Stomach smooth muscle (tissue), 2 donors: ENCODE measurements around the gene MEIS1.

Experiments used
- H3K27ac ChIP-seq: one replicate; pipeline ENCODE4 v1.7.0; 2013; ENCODE audit warnings: mild to moderate bottlenecking, low read length, inconsistent platforms
- H3K27me3 ChIP-seq, 2 donors: one replicate each; pipeline ENCODE4 v1.7.0; 2013; ENCODE audit warnings: low read length in 2 of 2; ENCODE audit not compliant: insufficient read depth in 2 of 2, control insufficient read depth in 1 of 2
- H3K36me3 ChIP-seq, 2 donors: one replicate each; pipeline ENCODE4 v1.7.0; 2013; ENCODE audit warnings: low read length in 2 of 2; ENCODE audit not compliant: control insufficient read depth in 2 of 2, insufficient read depth in 2 of 2
- H3K4me1 ChIP-seq: one replicate; pipeline ENCODE4 v1.7.0; 2013; ENCODE audit warnings: low read length; ENCODE audit not compliant: control insufficient read depth, insufficient read depth
- H3K4me3 ChIP-seq, 2 donors: one replicate each; pipeline ENCODE4 v1.7.0; 2013; ENCODE audit warnings: low read length in 2 of 2
- H3K9ac ChIP-seq, 2 donors: one replicate each; pipeline ENCODE4 v1.7.0; 2013; ENCODE audit warnings: low read length in 2 of 2, mild to moderate bottlenecking in 1 of 2
- H3K9me3 ChIP-seq, 2 donors: one replicate each; pipeline ENCODE4 v1.7.0; 2013; ENCODE audit warnings: low read length in 2 of 2; ENCODE audit not compliant: control insufficient read depth in 2 of 2
- donor health status: healthy.
- donor health status: Pancreatic carcinoma.

The MEIS1 gene

DNA sequence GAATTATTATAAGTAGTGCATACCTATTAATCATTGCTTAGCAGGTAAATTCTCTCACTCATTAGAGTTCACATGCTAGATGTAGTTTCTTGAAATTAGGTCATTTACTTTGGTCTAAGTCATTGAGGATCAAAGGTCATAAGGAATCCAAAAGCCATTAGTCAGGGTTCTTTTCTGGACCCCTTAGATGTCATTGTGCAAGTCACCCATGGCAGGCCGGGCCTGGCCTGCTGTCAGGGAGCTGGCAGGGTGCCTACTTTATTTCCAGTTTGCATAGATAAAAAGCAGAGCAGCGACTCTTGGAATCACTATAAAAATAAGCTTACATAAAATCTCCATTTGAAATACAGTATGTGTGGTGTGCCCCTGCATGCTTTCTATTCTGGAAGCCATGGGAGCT is 91.3 kb downstream of the MEIS1 start:
- Histone ChIP-seq H3K27me3 (no peaks in the 10 kb centered on the region), H3K9ac (no peak overlapping the region), H3K36me3 (peaks cover 16 to 18% of the 10 kb centered on the region in 2 donors), H3K4me3 (no peak overlapping the region), H3K27ac (no peak overlapping the region), H3K9me3 (no peaks in the 10 kb centered on the region), H3K4me1 (peaks cover 42% of the 10 kb centered on the region)

DNA sequence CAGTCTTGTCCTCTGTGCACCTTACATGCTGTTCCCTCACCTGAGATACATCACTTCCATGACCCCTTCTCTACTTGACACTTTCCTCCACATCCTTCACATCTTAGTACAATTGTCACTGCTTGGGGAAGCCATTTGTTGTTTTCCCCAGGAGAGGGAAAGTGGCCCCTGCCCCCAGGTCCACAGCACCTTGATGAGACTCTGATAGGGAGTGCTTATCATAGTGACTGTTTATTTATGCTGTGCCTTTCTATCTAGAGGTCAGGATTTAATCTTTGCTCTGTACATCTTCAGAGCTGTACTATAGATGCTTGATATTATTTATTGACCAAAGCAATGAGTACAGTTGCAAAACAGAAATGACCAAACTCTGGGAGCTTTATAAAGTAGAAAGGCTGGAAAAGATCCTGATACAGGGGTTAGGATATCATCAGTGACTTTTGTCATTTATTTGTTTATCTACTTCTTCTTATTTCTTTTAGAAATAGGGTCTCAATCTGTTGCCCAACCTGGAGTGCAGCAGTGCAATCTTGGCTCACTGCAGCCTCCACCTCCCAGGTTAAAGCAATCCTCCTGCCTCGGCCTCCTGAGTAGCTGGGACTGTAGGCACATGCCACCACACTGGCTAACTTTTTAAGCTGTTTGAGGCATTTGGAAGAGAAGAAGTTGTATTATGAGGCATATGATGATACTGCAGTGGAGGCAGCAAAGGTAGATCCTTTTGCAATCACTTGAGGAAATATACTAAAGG is 94.2 kb downstream of the MEIS1 start:
- Histone ChIP-seq H3K4me3 (no peak overlapping the region), H3K9me3 (no peaks in the 10 kb centered on the region), H3K4me1 (peaks cover 37% of the 10 kb centered on the region), H3K36me3 (peaks cover 16 to 18% of the 10 kb centered on the region in 2 donors), H3K9ac (no peak overlapping the region), H3K27ac (no peak overlapping the region), H3K27me3 (no peaks in the 10 kb centered on the region)

DNA sequence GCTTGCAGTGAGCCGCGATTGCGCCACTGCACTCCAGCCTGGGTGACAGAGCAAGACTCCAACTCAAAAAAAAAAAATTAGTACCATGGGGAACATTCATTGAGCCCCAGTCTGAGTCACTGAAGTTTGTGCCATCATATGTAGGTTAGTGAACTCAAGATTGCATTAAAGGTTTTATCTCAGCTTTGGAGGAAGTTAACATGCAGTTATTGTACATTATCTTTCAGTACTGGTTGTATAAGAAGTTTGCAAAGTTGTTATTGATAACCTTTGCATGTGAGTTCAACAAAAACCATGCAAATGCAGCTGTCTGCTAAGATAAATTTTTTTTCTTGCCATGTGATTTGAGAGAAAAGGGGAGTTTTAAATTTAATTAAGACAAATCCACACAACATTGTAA is 95.7 kb downstream of the MEIS1 start:
- Histone ChIP-seq H3K4me1 (peaks cover 36% of the 10 kb centered on the region), H3K9ac (no peak overlapping the region), H3K36me3 (peaks cover 16 to 18% of the 10 kb centered on the region in 2 donors), H3K27me3 (no peaks in the 10 kb centered on the region), H3K4me3 (no peak overlapping the region), H3K9me3 (no peaks in the 10 kb centered on the region), H3K27ac (no peak overlapping the region)

DNA sequence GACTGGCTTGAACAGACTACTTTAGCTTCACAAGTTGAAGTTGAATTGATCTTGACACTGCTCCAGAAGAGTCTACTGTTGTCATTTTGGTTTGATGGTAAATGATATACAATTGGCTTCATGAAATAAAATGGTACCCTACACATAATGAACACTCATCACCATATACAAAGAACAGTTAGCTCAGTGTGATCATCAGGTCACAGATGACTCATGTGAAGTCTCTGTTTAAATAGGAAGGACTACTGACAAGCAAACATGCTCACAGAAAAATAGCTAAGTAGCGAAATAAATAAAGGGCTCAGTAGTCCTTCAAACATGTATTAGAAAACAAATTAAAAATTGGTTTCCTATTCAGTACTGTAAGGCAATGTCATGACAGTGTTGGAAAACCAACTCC is 96.2 kb downstream of the MEIS1 start:
- Histone ChIP-seq H3K27ac (no peak overlapping the region), H3K4me1 (peaks cover 32% of the 10 kb centered on the region), H3K9ac (no peak overlapping the region), H3K36me3 (peaks cover 16 to 18% of the 10 kb centered on the region in 2 donors), H3K27me3 (no peaks in the 10 kb centered on the region), H3K9me3 (no peaks in the 10 kb centered on the region), H3K4me3 (no peak overlapping the region)

DNA sequence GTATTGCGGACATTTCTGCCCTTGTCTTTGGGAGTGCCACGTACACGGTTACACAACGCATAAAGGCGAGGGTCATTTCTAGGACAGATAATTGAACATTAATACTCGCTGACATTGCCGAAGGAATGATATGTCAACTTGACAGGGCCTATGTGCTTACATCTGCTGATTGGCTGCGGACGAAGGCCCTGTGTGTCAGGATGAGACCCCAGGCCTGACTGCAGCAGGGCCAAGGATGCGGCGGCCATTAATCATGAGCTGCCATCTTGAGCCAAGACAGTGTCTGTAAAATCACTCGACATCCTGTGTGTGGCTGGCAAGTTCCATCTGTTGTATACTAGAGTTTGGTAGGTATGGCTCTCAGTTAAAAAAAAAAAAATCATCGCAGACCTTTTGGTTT is 96.6 kb downstream of the MEIS1 start:
- no peak overlapping the region for H3K9ac ChIP-seq
- peak overlapping the region; percentile 46 for H3K27ac ChIP-seq
- H3K9me3 ChIP-seq, result no peaks in the 10 kb centered on the region
- no peaks in the 10 kb centered on the region for H3K27me3 ChIP-seq
- no peak overlapping the region for H3K4me3 ChIP-seq
- H3K4me1 ChIP-seq, result peaks cover 32% of the 10 kb centered on the region
- peaks cover 14 to 18% of the 10 kb centered on the region in 2 donors for H3K36me3 ChIP-seq

DNA sequence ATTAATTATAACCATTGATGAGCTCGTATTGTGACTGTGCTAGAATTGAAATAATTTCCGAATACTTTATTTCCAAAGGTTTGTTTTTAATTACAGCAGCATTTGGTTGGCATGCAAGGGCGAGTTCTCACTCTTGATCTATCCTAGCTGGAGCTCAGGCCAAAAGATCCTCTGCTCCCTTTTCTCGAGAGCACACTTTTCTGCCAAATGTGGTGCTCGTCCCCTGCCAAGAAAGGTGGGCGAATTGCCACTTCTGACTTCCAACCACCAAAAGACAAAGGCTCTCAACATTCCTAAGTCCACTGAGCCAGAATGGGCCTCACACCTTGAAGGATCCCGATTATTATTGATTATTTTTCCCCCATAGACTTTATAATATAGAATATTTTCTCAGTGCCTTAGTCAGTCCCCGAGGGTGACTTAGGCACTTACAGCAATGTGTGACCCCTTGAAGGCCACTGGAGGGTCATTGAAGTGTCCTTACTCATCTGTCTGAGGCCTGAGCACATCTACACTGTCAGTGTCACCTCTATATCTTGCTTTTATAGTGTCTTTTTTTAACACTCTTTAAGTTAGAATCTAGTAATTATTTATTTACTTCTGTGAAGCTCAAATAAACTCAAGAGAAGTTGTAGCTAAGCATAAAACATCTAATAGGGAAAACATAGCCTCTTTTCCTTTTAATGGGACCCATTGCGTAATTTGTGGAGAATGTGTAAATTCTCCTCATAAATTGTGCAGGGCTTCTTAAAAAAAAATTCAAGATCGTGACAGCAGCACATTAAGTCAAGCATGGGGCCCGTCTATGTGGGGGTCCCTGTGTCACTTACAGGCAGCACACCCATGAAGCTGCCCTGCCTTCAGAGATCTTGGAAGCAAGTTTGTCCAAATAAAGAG is 98.3 kb downstream of the MEIS1 start:
- Histone ChIP-seq H3K36me3 (peaks cover 8 to 9% of the 10 kb centered on the region in 2 donors), H3K9me3 (no peaks in the 10 kb centered on the region), H3K4me1 (peaks cover 35% of the 10 kb centered on the region), H3K4me3 (no peak overlapping the region), H3K27ac (no peak overlapping the region), H3K9ac (no peak overlapping the region), H3K27me3 (no peaks in the 10 kb centered on the region)

DNA sequence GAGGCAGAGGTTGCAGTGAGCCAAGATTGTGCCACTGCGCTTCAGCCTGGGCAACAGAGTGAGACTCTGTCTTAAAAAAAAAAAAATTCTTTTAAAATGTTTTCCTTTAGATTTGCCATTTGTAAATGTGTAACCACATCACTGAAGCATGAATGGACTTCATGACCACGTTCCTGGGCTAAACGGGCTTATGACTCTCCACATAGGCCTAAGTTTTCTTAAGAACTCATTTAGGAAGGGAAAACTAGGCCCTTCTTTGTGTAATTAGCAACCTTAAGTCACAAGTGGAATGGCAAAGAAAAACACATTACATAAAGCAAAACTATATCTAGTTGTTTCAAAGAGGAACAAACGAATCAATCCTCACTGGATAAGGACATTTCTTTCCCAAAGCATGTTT is 99.5 kb downstream of the MEIS1 start:
- H3K36me3 ChIP-seq, result peaks cover 0 to under 1% of the 10 kb centered on the region in 2 donors
- no peak overlapping the region for H3K27ac ChIP-seq
- no peak overlapping the region for H3K9ac ChIP-seq
- H3K9me3 ChIP-seq, result no peaks in the 10 kb centered on the region
- peaks cover 32% of the 10 kb centered on the region for H3K4me1 ChIP-seq
- H3K27me3 ChIP-seq, result no peaks in the 10 kb centered on the region
- H3K4me3 ChIP-seq, result no peak overlapping the region

DNA sequence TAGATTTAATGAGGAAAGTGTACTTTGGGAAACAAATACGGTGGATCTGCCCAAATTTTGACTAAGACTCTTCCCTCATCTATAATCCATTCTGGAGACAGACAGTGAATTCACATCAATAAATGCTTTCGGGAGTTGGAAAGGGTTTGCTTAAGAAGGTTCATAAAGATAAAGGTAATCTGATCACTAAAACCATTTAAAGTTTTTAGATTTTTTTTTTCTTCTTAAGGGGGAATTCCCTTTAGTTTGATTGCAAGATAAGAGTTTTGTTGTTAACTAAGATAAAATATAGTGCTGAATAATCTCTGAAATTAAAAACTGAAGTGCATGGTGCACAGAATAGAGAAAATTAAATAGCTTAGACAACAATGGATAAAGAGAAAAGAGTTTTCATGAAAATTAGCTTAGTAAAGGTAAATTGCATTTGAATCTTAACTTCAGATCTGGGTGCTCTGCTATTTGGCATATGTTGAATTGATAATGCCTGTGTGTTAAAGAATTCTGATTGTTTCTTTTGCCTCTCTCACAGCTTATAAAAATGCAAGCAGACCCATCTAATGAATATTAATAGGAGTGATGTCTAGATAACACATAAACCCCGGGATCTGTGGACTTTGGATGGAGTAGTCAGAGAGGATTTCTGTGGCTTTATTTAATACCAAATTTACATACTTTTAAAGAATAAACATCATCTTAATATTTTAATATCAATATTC is 100.8 kb downstream of the MEIS1 start:
- peaks cover 0 to 2% of the 10 kb centered on the region in 2 donors for H3K36me3 ChIP-seq
- H3K4me1 ChIP-seq, result peaks cover 37% of the 10 kb centered on the region
- no peaks in the 10 kb centered on the region for H3K27me3 ChIP-seq
- H3K4me3 ChIP-seq, result no peak overlapping the region
- H3K9me3 ChIP-seq, result no peaks in the 10 kb centered on the region
- peak overlapping the region; percentile 8 for H3K27ac ChIP-seq
- H3K9ac ChIP-seq, result no peak overlapping the region

DNA sequence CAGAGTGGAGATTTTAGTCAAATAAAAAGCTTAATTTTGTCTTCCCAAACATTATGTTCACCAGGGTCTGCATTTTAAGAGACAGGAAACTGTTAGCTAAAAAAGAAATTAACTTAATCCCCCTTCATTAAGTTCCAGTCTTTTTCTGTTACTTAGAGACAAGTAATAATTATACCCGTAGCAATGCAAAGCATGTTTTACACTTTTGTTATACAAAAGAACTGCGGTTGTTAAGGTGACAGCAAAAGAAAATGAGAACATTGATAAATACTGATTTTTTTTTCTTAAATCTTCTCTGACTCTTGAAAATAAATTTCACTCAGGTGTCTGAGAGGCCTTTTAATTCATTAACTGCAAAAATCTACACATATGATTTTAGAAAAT is 101.4 kb downstream of the MEIS1 start:
- H3K4me1 ChIP-seq, result peaks cover 37% of the 10 kb centered on the region
- H3K4me3 ChIP-seq, result no peak overlapping the region
- no peak overlapping the region for H3K27ac ChIP-seq
- H3K9me3 ChIP-seq, result no peaks in the 10 kb centered on the region
- no peaks in the 10 kb centered on the region for H3K27me3 ChIP-seq
- peaks cover 0 to 2% of the 10 kb centered on the region in 2 donors for H3K36me3 ChIP-seq
- no peak overlapping the region for H3K9ac ChIP-seq

DNA sequence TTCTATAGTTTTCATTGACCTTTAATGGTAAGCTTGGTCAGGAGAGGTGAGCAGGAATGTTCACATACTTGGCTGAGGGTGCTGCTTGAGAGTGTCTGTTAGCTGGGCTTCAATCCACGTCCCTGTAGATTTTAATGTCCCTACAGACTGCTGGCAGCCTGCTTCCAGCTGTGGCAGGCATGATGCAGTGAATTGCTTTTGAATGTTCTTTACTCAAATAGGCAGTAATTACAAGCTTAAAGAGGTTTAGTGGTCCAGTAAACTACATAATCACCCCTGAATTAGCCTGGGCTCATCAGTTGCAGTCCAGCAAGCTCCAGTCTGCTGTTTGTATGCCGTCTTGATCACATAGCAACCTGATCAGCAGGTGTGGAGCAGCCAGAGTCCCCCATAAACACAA is 102.1 kb downstream of the MEIS1 start:
- no peaks in the 10 kb centered on the region for H3K9me3 ChIP-seq
- peaks cover 35% of the 10 kb centered on the region for H3K4me1 ChIP-seq
- no peak overlapping the region for H3K9ac ChIP-seq
- peak overlapping the region; percentile 20 for H3K27ac ChIP-seq
- peaks cover 0 to 5% of the 10 kb centered on the region in 2 donors for H3K36me3 ChIP-seq
- H3K4me3 ChIP-seq, result peak overlapping the region in 1 of 2 donors; percentile 24
- H3K27me3 ChIP-seq, result no peaks in the 10 kb centered on the region
